ENCODE data around the gene CLEC18B. TPM values are rescaled to one million over a fixed set of nuclear protein-coding genes. Genes with fewer than 3 reads are reported as not detected.
"Not testable (repeated sequence)": the region's sequence is repeated elsewhere in the genome, so short reads cannot be mapped to it uniquely, and the experiment has no call there.

CLEC18B gene
- total and polyA plus RNA-seq, 4 donors: 0.65 to 1.9 (median 0.77) TPM; not detected in 1

- Histone ChIP-seq H3K9me3 (ENCODE audit: control insufficient read depth in 4 of 4, insufficient read depth in 3 of 4, low read length in 3 of 4) (peaks cover 0 to 2% (median 0%) of the 10 kb centered on the region in 4 donors), H3K27me3 (ENCODE audit: control insufficient read depth in 3 of 3, insufficient read depth in 3 of 3, low read length in 2 of 3) (no peaks in the 10 kb centered on the region), H3K4me1 (ENCODE audit: control insufficient read depth in 5 of 5, insufficient read depth in 5 of 5, low read length in 5 of 5) (peaks cover 0 to 16% (median 0%) of the 10 kb centered on the region in 5 donors), H3K4me3 (no peak overlapping the region), H3K27ac (ENCODE audit: low read depth in 1 of 2, low read length in 1 of 2) (peak overlapping the region; percentile 64 to 72), H3K36me3 (ENCODE audit: control insufficient read depth in 4 of 4, insufficient read depth in 4 of 4, low read length in 4 of 4) (peaks cover 0 to 34% (median 28%) of the 10 kb centered on the region in 4 donors), H3K9ac (ENCODE audit: insufficient read depth in 1 of 2, low read length in 2 of 2) (no peak overlapping the region)
- 61 to 71% methylated on average over 8 of the region's 8 CpGs for WGBS, 2 donors
- no peak for TF ChIP-seq CTCF (IDR thresholded peaks at IDR 0.05; ENCODE audit: control extremely low read depth, extremely low read depth)
- ATAC-seq (ENCODE audit: insufficient read depth, low FRiP score) (peak; percentile 86), DNase-seq (peak in 2 of 3 donors; percentile 1 to 23)
Observed at GRCh38 chr16:74448990-74449389, 27.7 kb upstream of the CLEC18B start.

GRCh38 chr16:74447578-74447977 lies 26.3 kb upstream of the CLEC18B start:
- Histone ChIP-seq H3K36me3 (ENCODE audit: control insufficient read depth in 4 of 4, insufficient read depth in 4 of 4, low read length in 4 of 4) (peaks cover 0 to 28% (median 20%) of the 10 kb centered on the region in 4 donors), H3K9me3 (ENCODE audit: control insufficient read depth in 4 of 4, insufficient read depth in 3 of 4, low read length in 3 of 4) (no peaks in the 10 kb centered on the region), H3K27ac (ENCODE audit: low read depth in 1 of 2, low read length in 1 of 2) (peak overlapping the region in 1 of 2 donors; percentile 46), H3K27me3 (ENCODE audit: control insufficient read depth in 3 of 3, insufficient read depth in 3 of 3, low read length in 2 of 3) (no peaks in the 10 kb centered on the region), H3K4me1 (ENCODE audit: control insufficient read depth in 5 of 5, insufficient read depth in 5 of 5, low read length in 5 of 5) (peaks cover 0 to 16% (median 0%) of the 10 kb centered on the region in 5 donors), H3K4me3 (no peak overlapping the region), H3K9ac (ENCODE audit: insufficient read depth in 1 of 2, low read length in 2 of 2) (no peak overlapping the region)
- WGBS, 2 donors: 88 to 92% methylated on average over 5 of the region's 5 CpGs
- no peak for ATAC-seq (ENCODE audit: insufficient read depth, low FRiP score)
- TF ChIP-seq CTCF (IDR thresholded peaks at IDR 0.05; ENCODE audit: control extremely low read depth, extremely low read depth): no peak
- DNase-seq: no peak

GRCh38 chr16:74446866-74447265 lies 25.6 kb upstream of the CLEC18B start:
- no peaks in the 10 kb centered on the region for H3K9me3 ChIP-seq (ENCODE audit: control insufficient read depth in 4 of 4, insufficient read depth in 3 of 4, low read length in 3 of 4)
- peaks cover 0 to 21% (median 13%) of the 10 kb centered on the region in 4 donors for H3K36me3 ChIP-seq (ENCODE audit: control insufficient read depth in 4 of 4, insufficient read depth in 4 of 4, low read length in 4 of 4)
- no peak for ATAC-seq (ENCODE audit: insufficient read depth, low FRiP score)
- DNase-seq: no peak
- H3K4me3 ChIP-seq: no peak overlapping the region
- WGBS, 2 donors: 96% methylated on average over 8 of the region's 8 CpGs
- H3K27ac ChIP-seq (ENCODE audit: low read depth in 1 of 2, low read length in 1 of 2): peak overlapping the region in 1 of 2 donors; percentile 41
- no peak overlapping the region for H3K9ac ChIP-seq (ENCODE audit: insufficient read depth in 1 of 2, low read length in 2 of 2)
- no peak for TF ChIP-seq CTCF (IDR thresholded peaks at IDR 0.05; ENCODE audit: control extremely low read depth, extremely low read depth)
- no peaks in the 10 kb centered on the region for H3K27me3 ChIP-seq (ENCODE audit: control insufficient read depth in 3 of 3, insufficient read depth in 3 of 3, low read length in 2 of 3)
- H3K4me1 ChIP-seq (ENCODE audit: control insufficient read depth in 5 of 5, insufficient read depth in 5 of 5, low read length in 5 of 5): peaks cover 0 to 16% (median 0%) of the 10 kb centered on the region in 5 donors

GRCh38 chr16:74443624-74444346 lies 22.5 kb upstream of the CLEC18B start:
- H3K9ac ChIP-seq (ENCODE audit: insufficient read depth in 1 of 2, low read length in 2 of 2); H3K4me1 ChIP-seq (ENCODE audit: control insufficient read depth in 5 of 5, insufficient read depth in 5 of 5, low read length in 5 of 5); H3K36me3 ChIP-seq (ENCODE audit: control insufficient read depth in 4 of 4, insufficient read depth in 4 of 4, low read length in 4 of 4); H3K4me3 ChIP-seq; H3K27ac ChIP-seq (ENCODE audit: low read depth in 1 of 2, low read length in 1 of 2); ATAC-seq (ENCODE audit: insufficient read depth, low FRiP score); H3K9me3 ChIP-seq (ENCODE audit: control insufficient read depth in 4 of 4, insufficient read depth in 3 of 4, low read length in 3 of 4); H3K27me3 ChIP-seq (ENCODE audit: control insufficient read depth in 3 of 3, insufficient read depth in 3 of 3, low read length in 2 of 3); DNase-seq: not testable (repeated sequence)
- WGBS, 2 donors: 98 to 99% methylated on average over 12 to 13 of the region's 13 CpGs

Measured in lung (tissue), 12 donors.